ENCODE measurements around the gene ACTN1. TPM values are rescaled to one million over a fixed set of nuclear protein-coding genes. Genes with fewer than 3 reads are reported as not detected.
"Not testable (repeated sequence)": the region's sequence is repeated elsewhere in the genome, so short reads cannot be mapped to it uniquely, and the experiment has no call there.

The ACTN1 gene
- total RNA-seq (2014; rRNA removed; shearing (Covaris generic)): 221 and 363 TPM in 2 replicates

- DNase-seq (ENCODE audit: low read depth): peak; percentile 97
These were observed at the start of gene ACTN1 for GRCh38 chr14:68979021-68979721. ACTN1 (minus strand) TSS chr14:68979302; CDS start chr14:68979056, 246 bp downstream.

GRCh38 chr14:69027242-69027913 is 48.3 kb upstream of the ACTN1 start:
- no peak for DNase-seq (ENCODE audit: low read depth)

GRCh38 chr14:69023035-69023434 is 43.9 kb upstream of the ACTN1 start:
- DNase-seq (ENCODE audit: low read depth): no peak

GRCh38 chr14:69022093-69022492 is 43.0 kb upstream of the ACTN1 start:
- not testable (repeated sequence) for DNase-seq (ENCODE audit: low read depth)

GRCh38 chr14:69017706-69018105 is 38.6 kb upstream of the ACTN1 start:
- no peak for DNase-seq (ENCODE audit: low read depth)

- peak; percentile 15 for DNase-seq (ENCODE audit: low read depth)
These were observed 35.7 kb upstream of the ACTN1 start for GRCh38 chr14:69014829-69015259.

- no peak for DNase-seq (ENCODE audit: low read depth)
These were observed 35.1 kb upstream of the ACTN1 start for GRCh38 chr14:69013943-69014782.

- DNase-seq (ENCODE audit: low read depth): peak; percentile 9
These were observed 33.3 kb upstream of the ACTN1 start for GRCh38 chr14:69012256-69012953.

- DNase-seq (ENCODE audit: low read depth): peak; percentile 67
These were observed 31.5 kb upstream of the ACTN1 start for GRCh38 chr14:69010648-69011047.

GRCh38 chr14:69008421-69008884 is 29.4 kb upstream of the ACTN1 start:
- DNase-seq (ENCODE audit: low read depth): peak; percentile 32

GRCh38 chr14:69006346-69006745 is 27.2 kb upstream of the ACTN1 start:
- DNase-seq (ENCODE audit: low read depth): no peak

GRCh38 chr14:69005432-69006148 is 26.5 kb upstream of the ACTN1 start:
- peak; percentile 93 for DNase-seq (ENCODE audit: low read depth)

GRCh38 chr14:69004731-69005431 is 25.8 kb upstream of the ACTN1 start:
- no peak for DNase-seq (ENCODE audit: low read depth)

- no peak for DNase-seq (ENCODE audit: low read depth)
These were observed 24.5 kb upstream of the ACTN1 start for GRCh38 chr14:69003626-69004025.

GRCh38 chr14:69002069-69002468 is 23.0 kb upstream of the ACTN1 start:
- peak; percentile 40 for DNase-seq (ENCODE audit: low read depth)

- DNase-seq (ENCODE audit: low read depth): no peak
These were observed 22.3 kb upstream of the ACTN1 start for GRCh38 chr14:69001375-69001774.

GRCh38 chr14:68998062-68998461 is 19.0 kb upstream of the ACTN1 start:
- DNase-seq (ENCODE audit: low read depth): no peak

- no peak for DNase-seq (ENCODE audit: low read depth)
These were observed 16.6 kb upstream of the ACTN1 start for GRCh38 chr14:68995731-68996130.

- no peak for DNase-seq (ENCODE audit: low read depth)
These were observed 15.0 kb upstream of the ACTN1 start for GRCh38 chr14:68994056-68994455.

GRCh38 chr14:68987653-68988036 is 8.5 kb upstream of the ACTN1 start:
- DNase-seq (ENCODE audit: low read depth): no peak
